ENCODE data around the gene CATSPERE. TPM values are rescaled to one million over a fixed set of nuclear protein-coding genes. Genes with fewer than 3 reads are reported as not detected.
"Not testable (repeated sequence)": the region's sequence is repeated elsewhere in the genome, so short reads cannot be mapped to it uniquely, and the experiment has no call there.

Gene CATSPERE
- total RNA-seq, 2 experiments from 2014 or later: 0.17 TPM

DNA sequence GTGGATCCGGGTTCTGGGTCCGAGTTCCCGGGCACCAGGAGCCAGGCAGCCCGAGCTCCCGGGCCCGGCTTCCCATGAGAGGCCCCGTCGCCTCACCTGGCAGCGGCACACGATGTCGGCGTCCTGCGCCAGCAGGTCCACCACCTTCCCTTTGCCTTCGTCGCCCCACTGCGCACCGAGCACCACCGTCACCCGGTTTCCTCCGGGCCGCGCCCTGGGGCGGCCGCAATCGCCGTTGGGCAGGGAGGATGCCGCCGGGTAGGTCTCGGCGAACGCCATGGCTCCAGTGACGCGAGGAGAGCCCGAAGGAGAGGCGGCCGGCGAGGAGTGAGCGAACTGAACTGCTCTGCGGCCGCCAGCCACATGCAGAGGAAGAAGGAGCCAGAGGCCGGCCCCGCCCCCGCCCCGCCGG, 9.5 kb upstream of the CATSPERE start, which contains the start of gene ADSS2:
Gene ADSS2 (minus strand): TSS at position 371 of the 412 bp plus-strand sequence. CDS start 92 bp downstream, at position 279.
- no peaks in the 10 kb centered on the region for H3K9me3 Mint-ChIP-seq
- CTCF ChIA-PET: no interaction called here
- peaks cover 42% of the 10 kb centered on the region for H3K4me1 Mint-ChIP-seq (ENCODE audit: low read depth)
- peaks cover 20% of the 10 kb centered on the region for H3K36me3 Mint-ChIP-seq (ENCODE audit: low read depth)
- DNase-seq: no peak
- intact Hi-C loops (cut with micrococcal nuclease): loop anchor here (2.0 to 5.0 kb wide), 3 partner anchors 99 to 346 kb away; a partner anchor contains a TSS
- H3K27ac Mint-ChIP-seq: peak within 1 kb of the TSS; percentile 99
- H3K4me3 Mint-ChIP-seq: peak within 1 kb of the TSS; percentile 97
- no peaks in the 10 kb centered on the region for H3K27me3 Mint-ChIP-seq (ENCODE audit: low read depth)

DNA sequence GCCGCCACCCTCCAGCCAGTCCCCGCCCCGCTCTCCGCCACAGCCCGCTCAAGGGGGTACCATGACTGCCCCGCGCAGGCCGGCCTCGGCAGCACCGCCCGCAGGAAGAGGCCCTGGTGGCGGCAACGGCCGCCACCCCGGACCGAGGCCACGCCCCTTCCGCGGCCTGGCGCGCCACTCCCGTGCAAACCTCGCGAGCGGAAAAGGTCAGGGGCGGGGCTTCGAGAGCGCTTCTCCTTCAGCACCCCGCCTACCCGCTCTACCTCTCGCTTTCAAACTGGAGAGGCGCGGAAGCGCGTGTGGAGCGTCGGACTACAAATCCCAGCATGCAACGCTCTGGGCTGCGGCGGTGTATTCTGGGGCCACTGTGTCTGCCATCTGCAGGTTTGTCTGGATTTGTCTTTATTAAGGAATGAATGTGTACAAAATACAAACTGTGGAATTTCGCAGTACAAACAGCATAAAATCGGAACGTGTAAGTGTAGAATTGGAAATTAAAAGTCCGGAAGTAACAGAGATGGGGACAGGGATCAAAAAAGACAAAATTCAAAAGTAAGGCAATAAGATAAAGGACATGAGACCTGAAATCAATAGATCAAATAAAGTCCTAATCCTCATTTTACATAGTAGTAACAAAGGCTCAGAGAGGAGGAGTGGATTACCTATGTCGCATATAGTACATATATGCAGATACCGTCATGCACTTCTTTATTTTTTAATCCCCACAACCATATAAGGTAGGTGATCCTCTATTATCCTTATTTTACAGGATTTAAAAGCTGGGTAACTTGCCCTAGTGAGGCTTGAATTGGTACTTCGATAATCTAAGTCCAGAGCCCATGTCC, 8.9 kb upstream of the CATSPERE start:
- intact Hi-C loops (cut with micrococcal nuclease): loop anchor here (1.0 to 5.0 kb wide), 15 partner anchors 9 to 1197 kb away; partner anchors contain the start of genes AKT3, CATSPERE, CEP170 and COX20
- Mint-ChIP-seq H3K4me3 (peak overlapping the region; percentile 97), H3K27me3 (ENCODE audit: low read depth) (no peaks in the 10 kb centered on the region), H3K9me3 (no peaks in the 10 kb centered on the region), H3K36me3 (ENCODE audit: low read depth) (peaks cover 20% of the 10 kb centered on the region), H3K4me1 (ENCODE audit: low read depth) (peaks cover 37% of the 10 kb centered on the region), H3K27ac (peak overlapping the region; percentile 86)
- CTCF ChIA-PET: interaction anchor here (1.0 kb wide), 1 partner anchor 18 kb away, joined by 3 read pairs; no protein-coding TSS in a partner anchor
- peak; percentile 99 for DNase-seq

DNA sequence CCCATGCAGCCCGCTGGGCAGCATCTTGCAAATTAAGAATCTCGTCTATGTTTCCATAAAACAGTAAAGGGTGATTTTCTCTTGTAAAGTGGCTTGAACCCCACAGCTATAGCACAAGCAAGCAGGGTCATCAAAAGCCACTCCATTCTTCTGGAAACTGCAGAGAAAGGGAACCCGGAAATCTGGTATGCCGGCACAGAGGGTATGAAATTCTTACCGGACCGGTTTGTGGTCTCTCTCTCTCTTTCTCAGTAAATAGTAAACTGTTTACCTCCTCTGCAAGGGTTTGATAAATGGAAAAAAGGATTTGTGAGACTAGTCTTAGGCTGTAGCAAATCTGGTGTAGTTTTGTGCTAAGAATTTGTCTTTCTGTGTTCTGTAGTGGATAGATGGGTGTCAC, 6.7 kb upstream of the CATSPERE start:
- CTCF ChIA-PET: no interaction called here
- Mint-ChIP-seq H3K36me3 (ENCODE audit: low read depth) (peaks cover 14% of the 10 kb centered on the region), H3K4me1 (ENCODE audit: low read depth) (peaks cover 21% of the 10 kb centered on the region), H3K4me3 (no peak overlapping the region), H3K9me3 (peaks cover 5% of the 10 kb centered on the region), H3K27ac (no peak overlapping the region), H3K27me3 (ENCODE audit: low read depth) (no peaks in the 10 kb centered on the region)
- no peak for DNase-seq
- intact Hi-C loops (cut with micrococcal nuclease): loop anchor here (5.0 kb wide), 2 partner anchors 273 to 343 kb away; no protein-coding TSS in a partner anchor

DNA sequence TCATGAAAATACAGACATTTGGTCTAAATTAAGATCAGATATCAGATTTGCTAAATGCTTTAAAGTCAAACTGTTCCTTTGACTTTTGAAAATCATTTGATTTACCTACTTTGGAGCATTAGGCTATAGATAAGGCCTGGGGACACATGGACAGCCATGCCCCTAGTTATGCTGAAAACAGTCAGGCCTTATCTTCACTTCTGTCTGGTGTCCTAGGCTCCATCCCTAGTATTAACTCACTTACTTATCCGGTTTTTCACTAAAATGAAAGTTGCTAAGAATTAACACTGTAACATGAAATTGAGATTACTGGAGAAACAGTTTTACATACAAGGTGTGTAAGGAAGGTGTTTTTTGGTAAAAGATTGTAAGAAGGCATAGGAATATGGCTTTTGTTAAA, 4.5 kb upstream of the CATSPERE start:
- Mint-ChIP-seq H3K27ac (no peak overlapping the region), H3K4me3 (no peak overlapping the region), H3K36me3 (ENCODE audit: low read depth) (peaks cover 3% of the 10 kb centered on the region), H3K4me1 (ENCODE audit: low read depth) (peaks cover 23% of the 10 kb centered on the region), H3K27me3 (ENCODE audit: low read depth) (no peaks in the 10 kb centered on the region), H3K9me3 (peaks cover 5% of the 10 kb centered on the region)
- intact Hi-C loops (cut with micrococcal nuclease): no loop called here
- DNase-seq: no peak
- CTCF ChIA-PET: no interaction called here

DNA sequence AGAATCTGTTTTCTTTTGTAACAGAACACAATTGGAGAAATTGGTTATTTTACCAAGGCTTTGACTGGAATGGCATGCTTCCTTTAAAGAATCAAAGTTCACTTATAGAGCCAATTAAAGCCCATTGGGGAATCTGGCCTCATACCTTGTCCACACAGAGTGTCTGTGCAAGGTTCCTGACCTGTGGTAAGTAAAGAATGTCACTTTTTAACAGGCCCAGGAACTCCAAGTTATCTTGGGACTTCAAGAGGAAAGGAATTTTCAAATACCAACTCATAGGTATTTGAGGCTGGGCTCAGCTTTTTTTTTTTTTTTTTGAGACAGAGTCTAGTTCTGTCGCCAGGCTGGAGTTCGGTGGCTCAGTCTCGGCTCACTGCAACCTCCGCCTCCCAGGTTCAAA, 2.3 kb upstream of the CATSPERE start:
- Mint-ChIP-seq H3K27ac (no peak overlapping the region), H3K27me3 (ENCODE audit: low read depth) (no peaks in the 10 kb centered on the region), H3K4me1 (ENCODE audit: low read depth) (peaks cover 12% of the 10 kb centered on the region), H3K4me3 (no peak overlapping the region), H3K9me3 (peaks cover 5% of the 10 kb centered on the region), H3K36me3 (ENCODE audit: low read depth) (peaks cover 3% of the 10 kb centered on the region)
- DNase-seq: no peak
- intact Hi-C loops (cut with micrococcal nuclease): no loop called here
- CTCF ChIA-PET: no interaction called here

- peak overlapping the region; percentile 4 for H3K4me3 Mint-ChIP-seq
- peaks cover 12% of the 10 kb centered on the region for H3K4me1 Mint-ChIP-seq (ENCODE audit: low read depth)
- H3K27me3 Mint-ChIP-seq (ENCODE audit: low read depth): no peaks in the 10 kb centered on the region
- H3K27ac Mint-ChIP-seq: peak overlapping the region; percentile 33
- peaks cover 5% of the 10 kb centered on the region for H3K9me3 Mint-ChIP-seq
- peaks cover 3% of the 10 kb centered on the region for H3K36me3 Mint-ChIP-seq (ENCODE audit: low read depth)
- CTCF ChIA-PET: no interaction called here
- intact Hi-C loops (cut with micrococcal nuclease): no loop called here
- DNase-seq: peak; percentile 72
Measured at GRCh38 chr1:244460197-244460596, 876 bp upstream of the CATSPERE start.

DNA sequence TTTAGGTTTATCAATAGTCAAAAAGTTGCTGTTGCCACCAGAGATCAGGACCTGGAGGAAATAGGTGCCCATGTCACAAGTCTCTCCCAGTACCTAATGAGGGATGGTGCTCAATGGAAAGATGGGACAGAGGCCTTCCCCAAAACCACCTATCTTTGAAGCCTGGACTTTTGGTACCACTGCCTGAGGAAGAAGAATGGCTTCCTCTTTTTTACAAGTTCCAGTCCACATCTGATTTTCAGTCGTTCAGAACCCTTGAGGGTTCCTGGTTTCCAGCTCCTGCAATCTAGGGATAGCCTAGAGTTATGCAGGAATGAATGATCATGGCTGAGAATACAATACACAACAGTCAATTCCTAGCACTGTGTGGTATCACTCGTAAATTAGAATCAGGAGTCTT, 5.7 kb downstream of the CATSPERE start:
- intact Hi-C loops (cut with micrococcal nuclease): no loop called here
- H3K27ac Mint-ChIP-seq: no peak overlapping the region
- CTCF ChIA-PET: no interaction called here

DNA sequence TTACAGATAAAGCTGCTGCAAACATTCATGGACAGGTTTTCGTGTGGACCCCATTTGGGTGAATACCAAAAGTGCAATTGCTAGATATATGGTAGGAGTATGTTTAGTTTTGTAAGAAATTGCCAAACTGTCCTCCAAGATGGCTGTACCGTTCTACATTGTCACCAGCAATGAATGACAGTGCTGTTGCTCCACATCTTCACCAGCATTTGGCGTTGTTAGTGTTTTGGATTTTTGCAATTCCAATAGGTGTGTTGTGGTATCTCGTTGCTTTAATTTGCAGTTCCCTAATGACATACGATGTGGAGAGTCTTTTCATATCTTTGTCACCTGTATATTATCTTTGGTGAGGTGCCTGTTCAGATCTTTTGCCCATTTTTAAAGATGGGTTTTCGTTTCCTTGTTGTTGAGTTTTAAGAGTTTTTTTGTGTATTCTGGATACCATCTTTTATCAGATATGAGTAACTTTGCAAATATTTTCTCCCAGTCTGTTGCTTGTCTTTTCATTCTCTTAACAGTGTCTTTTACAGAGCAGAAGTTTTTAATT, 12.1 kb downstream of the CATSPERE start:
- no peak for DNase-seq
- Mint-ChIP-seq H3K36me3 (ENCODE audit: low read depth) (peaks cover 2% of the 10 kb centered on the region), H3K27ac (no peak overlapping the region), H3K4me1 (ENCODE audit: low read depth) (no peaks in the 10 kb centered on the region), H3K4me3 (no peak overlapping the region), H3K27me3 (ENCODE audit: low read depth) (no peaks in the 10 kb centered on the region), H3K9me3 (peaks cover 5% of the 10 kb centered on the region)
- intact Hi-C loops (cut with micrococcal nuclease): no loop called here
- CTCF ChIA-PET: no interaction called here

More for the DNA sequence above, 5.7 kb downstream of the CATSPERE start:
- Mint-ChIP-seq H3K9me3 (no peaks in the 10 kb centered on the region), H3K36me3 (ENCODE audit: low read depth) (no peaks in the 10 kb centered on the region), H3K4me3 (no peak overlapping the region), H3K27me3 (ENCODE audit: low read depth) (no peaks in the 10 kb centered on the region), H3K4me1 (ENCODE audit: low read depth) (no peaks in the 10 kb centered on the region)
- no peak for DNase-seq

DNA sequence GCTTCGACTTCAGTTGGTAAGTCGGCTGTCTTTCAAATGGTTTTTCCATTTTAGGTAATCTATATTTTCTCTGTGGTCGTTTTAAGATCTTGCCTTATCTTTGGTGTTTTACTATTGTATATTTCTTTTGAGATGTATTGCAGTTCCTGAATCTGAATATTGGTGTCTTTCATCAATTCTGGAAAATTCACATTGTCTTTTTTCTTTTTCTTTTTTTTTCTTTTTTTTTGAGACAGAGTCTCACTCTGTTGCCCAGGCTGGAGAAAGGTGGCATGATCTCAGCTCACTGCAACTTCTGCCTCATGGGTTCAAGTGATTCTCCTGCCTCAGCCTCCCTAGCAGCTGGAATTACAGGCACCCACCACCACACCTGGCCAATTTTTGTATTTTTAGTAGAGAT, 23.9 kb downstream of the CATSPERE start:
- H3K9me3 Mint-ChIP-seq; H3K4me1 Mint-ChIP-seq (ENCODE audit: low read depth); intact Hi-C loops (cut with micrococcal nuclease); H3K27ac Mint-ChIP-seq; H3K36me3 Mint-ChIP-seq (ENCODE audit: low read depth); H3K4me3 Mint-ChIP-seq; CTCF ChIA-PET; DNase-seq; H3K27me3 Mint-ChIP-seq (ENCODE audit: low read depth): not testable (repeated sequence)

DNA sequence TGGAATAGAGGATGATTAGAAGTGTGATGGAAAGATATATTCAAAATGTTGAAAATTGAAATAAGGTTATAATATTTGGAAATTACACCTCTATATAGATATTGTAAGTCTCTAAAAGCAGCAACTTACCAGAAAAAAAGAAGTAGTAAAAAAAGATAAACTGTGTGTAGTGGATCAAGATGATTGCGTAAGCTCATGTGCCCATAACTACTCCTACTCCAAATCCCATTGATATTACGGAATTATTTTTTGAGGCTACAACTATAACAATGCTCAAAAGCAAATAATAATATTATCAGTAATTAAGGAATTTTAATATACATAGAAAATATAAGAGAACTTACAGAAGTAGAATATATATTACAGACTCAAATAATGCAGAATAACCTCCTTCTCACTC, 33.6 kb downstream of the CATSPERE start:
- Mint-ChIP-seq H3K36me3 (ENCODE audit: low read depth) (peaks cover 2% of the 10 kb centered on the region), H3K4me3 (no peak overlapping the region), H3K27ac (no peak overlapping the region), H3K4me1 (ENCODE audit: low read depth) (no peaks in the 10 kb centered on the region), H3K27me3 (ENCODE audit: low read depth) (no peaks in the 10 kb centered on the region), H3K9me3 (peaks cover 2% of the 10 kb centered on the region)
- intact Hi-C loops (cut with micrococcal nuclease): no loop called here
- DNase-seq: no peak
- CTCF ChIA-PET: no interaction called here

DNA sequence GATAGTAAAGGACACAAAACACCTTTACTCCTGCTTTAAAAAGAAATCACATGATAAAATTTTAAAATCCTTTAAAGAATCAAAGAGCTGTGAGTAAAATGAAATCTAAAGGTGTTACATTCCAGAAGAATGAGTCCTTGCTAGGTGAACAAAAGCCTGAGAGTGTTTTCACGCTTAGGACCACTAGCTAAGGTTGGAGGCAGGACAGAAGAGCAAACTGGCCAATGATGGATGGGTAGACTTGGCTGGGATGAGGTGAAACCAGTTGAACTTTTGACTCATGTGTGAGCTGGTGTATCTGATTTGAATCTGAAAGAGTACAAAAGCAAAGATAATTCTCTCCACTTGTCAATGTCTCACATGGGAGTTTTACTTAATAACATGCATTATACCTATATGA, 35.1 kb downstream of the CATSPERE start:
- Mint-ChIP-seq H3K4me3 (no peak overlapping the region), H3K27me3 (ENCODE audit: low read depth) (no peaks in the 10 kb centered on the region), H3K36me3 (ENCODE audit: low read depth) (no peaks in the 10 kb centered on the region), H3K27ac (no peak overlapping the region), H3K9me3 (peaks cover 5% of the 10 kb centered on the region), H3K4me1 (ENCODE audit: low read depth) (no peaks in the 10 kb centered on the region)
- CTCF ChIA-PET: interaction anchor here (0.7 to 1.5 kb wide), 2 partner anchors 98 to 307 kb away, joined by 3 read pairs; no protein-coding TSS in a partner anchor
- intact Hi-C loops (cut with micrococcal nuclease): no loop called here
- DNase-seq: no peak

DNA sequence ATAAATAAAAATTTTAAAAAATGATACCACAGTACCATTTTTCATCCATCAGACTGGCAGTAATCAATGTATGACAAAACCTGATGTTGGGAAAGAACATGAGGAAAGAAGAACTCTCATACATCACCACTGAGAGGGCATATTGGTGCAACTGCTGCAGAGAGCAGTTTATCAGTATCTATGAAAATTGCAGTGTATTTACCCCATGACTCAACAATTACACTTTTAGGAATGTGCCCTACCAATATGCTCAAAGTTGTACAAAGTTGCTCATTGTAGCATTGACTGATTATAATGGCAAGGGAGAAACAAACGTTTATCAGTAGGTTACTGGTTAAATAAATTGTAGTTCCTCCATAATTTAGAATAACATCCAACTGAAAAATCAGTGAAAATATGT, 36.7 kb downstream of the CATSPERE start:
- no peak for DNase-seq

DNA sequence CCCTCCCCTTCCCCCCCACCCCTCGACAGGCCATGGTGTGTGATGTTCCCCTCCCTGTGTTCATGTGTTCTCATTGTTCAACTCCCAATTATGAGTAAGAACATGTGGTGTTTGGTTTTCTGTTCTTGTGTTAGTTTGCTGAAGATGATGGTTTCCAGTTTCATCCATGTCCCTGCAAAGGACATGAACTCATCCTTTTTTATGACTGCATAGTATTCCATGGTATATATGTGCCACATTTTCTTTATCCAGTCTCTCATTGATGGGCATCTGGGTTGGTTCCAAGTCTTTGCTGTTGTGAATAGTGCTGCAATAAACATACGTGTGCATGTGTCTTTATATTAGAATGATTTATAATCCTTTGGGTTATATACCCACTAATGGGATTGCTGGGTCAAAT, 38.4 kb downstream of the CATSPERE start:
- DNase-seq, CTCF ChIA-PET: not testable (repeated sequence)

More for the DNA sequence above, 36.7 kb downstream of the CATSPERE start:
- CTCF ChIA-PET: no interaction called here
- H3K9me3 Mint-ChIP-seq: peaks cover 5% of the 10 kb centered on the region
- H3K27ac Mint-ChIP-seq: no peak overlapping the region
- H3K4me3 Mint-ChIP-seq: no peak overlapping the region
- no peaks in the 10 kb centered on the region for H3K27me3 Mint-ChIP-seq (ENCODE audit: low read depth)
- no peaks in the 10 kb centered on the region for H3K4me1 Mint-ChIP-seq (ENCODE audit: low read depth)
- intact Hi-C loops (cut with micrococcal nuclease): no loop called here
- no peaks in the 10 kb centered on the region for H3K36me3 Mint-ChIP-seq (ENCODE audit: low read depth)

More for the DNA sequence above, 38.4 kb downstream of the CATSPERE start:
- H3K9me3 Mint-ChIP-seq; H3K36me3 Mint-ChIP-seq (ENCODE audit: low read depth); H3K27me3 Mint-ChIP-seq (ENCODE audit: low read depth); intact Hi-C loops (cut with micrococcal nuclease); H3K4me3 Mint-ChIP-seq; H3K4me1 Mint-ChIP-seq (ENCODE audit: low read depth); H3K27ac Mint-ChIP-seq: not testable (repeated sequence)
